GM12892 (cell line): Measurements from ENCODE around the gene CTNNAL1.

Experiments used
- POLR2A ChIP-seq: IDR thresholded peaks from 2 replicates; pipeline ENCODE4 v1.6.1; 2011; ENCODE audit warnings: low read depth, low read length, control low read depth
- POLR2AphosphoS5 ChIP-seq: IDR thresholded peaks from 2 replicates; pipeline ENCODE4 v1.6.1; 2011; ENCODE audit warnings: low read depth, low read length, control low read depth
- TAF1 ChIP-seq: IDR thresholded peaks from 2 replicates; pipeline ENCODE4 v1.6.1; 2011; ENCODE audit warnings: low read depth, mild to moderate bottlenecking, control low read depth, low read length, borderline replicate concordance

DNA sequence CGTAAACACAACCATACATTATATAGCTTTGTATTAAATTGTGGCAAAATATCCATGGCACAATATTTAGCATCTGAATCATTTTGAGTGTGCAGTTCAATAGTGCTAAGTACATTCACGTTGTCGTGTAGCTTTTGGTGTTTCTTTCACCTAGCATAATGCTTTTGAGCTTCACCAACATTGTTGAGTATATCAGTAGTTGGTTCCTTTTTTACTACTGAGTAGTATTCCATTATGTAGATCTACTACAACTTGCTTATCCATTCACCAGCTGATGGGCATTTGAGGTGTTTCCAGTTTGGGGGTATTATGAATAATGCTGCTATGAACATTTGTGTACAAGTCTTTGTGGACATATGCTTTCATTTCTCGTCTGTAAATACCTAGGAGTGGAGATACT lies 27.3 kb upstream of the CTNNAL1 start:
- TF ChIP-seq POLR2A = no peak
- no peak for TF ChIP-seq POLR2AphosphoS5
- no peak for TF ChIP-seq TAF1
